ENCODE data around the gene IRGQ.
"Not testable (repeated sequence)": the region's sequence is repeated elsewhere in the genome, so short reads cannot be mapped to it uniquely, and the experiment has no call there.

Gene IRGQ

GRCh38 chr19:43624933-43625332 is 29.0 kb upstream of the IRGQ start:
- DNase-seq (peak; percentile 90), ATAC-seq (peak; percentile 70)

GRCh38 chr19:43623889-43624670 is 28.1 kb upstream of the IRGQ start:
- DNase-seq (peak; percentile 29), ATAC-seq (no peak)

GRCh38 chr19:43622956-43623355 is 27.0 kb upstream of the IRGQ start:
- DNase-seq (no peak), ATAC-seq (no peak)

GRCh38 chr19:43622070-43622469 is 26.1 kb upstream of the IRGQ start:
- no peak for ATAC-seq
- no peak for DNase-seq

GRCh38 chr19:43620061-43621001 is 24.4 kb upstream of the IRGQ start:
- peak; percentile 5 for ATAC-seq
- DNase-seq, result no peak

GRCh38 chr19:43619262-43620060 is 23.5 kb upstream of the IRGQ start, which contains the start of gene ZNF428:
Gene ZNF428 (minus strand): TSS chr19:43619629. CDS start chr19:43614304, 5,325 bp downstream.
- peak; percentile 91 for DNase-seq

GRCh38 chr19:43618921-43619261 is 23.0 kb upstream of the IRGQ start:
- ATAC-seq (peak; percentile 53), DNase-seq (peak; percentile 66)

More at GRCh38 chr19:43619262-43620060, 23.5 kb upstream of the IRGQ start, which contains the start of gene ZNF428:
- peak; percentile 92 for ATAC-seq

- DNase-seq (no peak), ATAC-seq (no peak)
Observed at GRCh38 chr19:43616954-43617353, 21.0 kb upstream of the IRGQ start.

GRCh38 chr19:43616306-43616705 is 20.4 kb upstream of the IRGQ start:
- no peak for DNase-seq
- no peak for ATAC-seq

GRCh38 chr19:43612374-43612773 is 16.4 kb upstream of the IRGQ start:
- no peak for DNase-seq
- no peak for ATAC-seq

GRCh38 chr19:43611788-43612187 is 15.9 kb upstream of the IRGQ start, which contains the start of gene SRRM5:
Gene SRRM5 (plus strand): TSS chr19:43612088. CDS start chr19:43612122, 34 bp downstream.
- ATAC-seq, result no peak

GRCh38 chr19:43610493-43610892 is 14.6 kb upstream of the IRGQ start:
- no peak for ATAC-seq
- no peak for DNase-seq

More at GRCh38 chr19:43611788-43612187, 15.9 kb upstream of the IRGQ start, which contains the start of gene SRRM5:
- DNase-seq, result no peak

GRCh38 chr19:43609872-43610271 is 13.9 kb upstream of the IRGQ start:
- no peak for ATAC-seq

GRCh38 chr19:43607238-43608205 is 11.6 kb upstream of the IRGQ start:
- ATAC-seq (peak; percentile 20), DNase-seq (no peak)

More at GRCh38 chr19:43609872-43610271, 13.9 kb upstream of the IRGQ start:
- no peak for DNase-seq

GRCh38 chr19:43606569-43607229 is 10.8 kb upstream of the IRGQ start:
- ATAC-seq, result no peak

GRCh38 chr19:43605875-43606568 is 10.1 kb upstream of the IRGQ start:
- ATAC-seq (no peak), DNase-seq (no peak)

More at GRCh38 chr19:43606569-43607229, 10.8 kb upstream of the IRGQ start:
- no peak for DNase-seq

GRCh38 chr19:43600326-43600725 is 4.4 kb upstream of the IRGQ start:
- not testable (repeated sequence) for DNase-seq, ATAC-seq

GRCh38 chr19:43599635-43600295 is 3.8 kb upstream of the IRGQ start:
- DNase-seq (no peak), ATAC-seq (no peak)
